Measurements from ENCODE around the gene FIBIN.

DNA sequence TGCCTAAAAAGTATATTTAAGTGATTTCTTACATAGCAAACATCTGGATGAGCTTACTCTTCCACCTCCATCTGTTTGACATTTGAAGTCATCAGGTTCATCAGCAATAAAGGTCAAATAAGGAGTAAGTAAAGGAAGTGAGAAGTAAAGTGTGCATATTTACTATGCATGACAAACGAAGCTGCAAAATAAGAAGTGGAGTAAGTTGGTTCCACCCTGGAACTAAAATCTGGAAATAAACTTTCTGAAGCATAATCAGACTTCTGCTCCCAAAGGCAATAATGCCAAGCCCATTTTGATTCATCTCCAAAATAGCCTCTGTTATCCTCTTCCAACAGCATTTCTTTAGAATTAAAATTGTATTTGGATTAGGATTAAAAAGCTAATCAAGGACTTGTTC lies 8.4 kb upstream of the FIBIN start:
- no peak for TF ChIP-seq CTCF (IDR thresholded peaks at IDR 0.05; ENCODE audit: low read depth, low read length, missing input control)
- no peak for TF ChIP-seq RAD21 (IDR thresholded peaks at IDR 0.05)
- no peak for TF ChIP-seq ATF3 (IDR thresholded peaks at IDR 0.05)
- TF ChIP-seq, protein P1, sequence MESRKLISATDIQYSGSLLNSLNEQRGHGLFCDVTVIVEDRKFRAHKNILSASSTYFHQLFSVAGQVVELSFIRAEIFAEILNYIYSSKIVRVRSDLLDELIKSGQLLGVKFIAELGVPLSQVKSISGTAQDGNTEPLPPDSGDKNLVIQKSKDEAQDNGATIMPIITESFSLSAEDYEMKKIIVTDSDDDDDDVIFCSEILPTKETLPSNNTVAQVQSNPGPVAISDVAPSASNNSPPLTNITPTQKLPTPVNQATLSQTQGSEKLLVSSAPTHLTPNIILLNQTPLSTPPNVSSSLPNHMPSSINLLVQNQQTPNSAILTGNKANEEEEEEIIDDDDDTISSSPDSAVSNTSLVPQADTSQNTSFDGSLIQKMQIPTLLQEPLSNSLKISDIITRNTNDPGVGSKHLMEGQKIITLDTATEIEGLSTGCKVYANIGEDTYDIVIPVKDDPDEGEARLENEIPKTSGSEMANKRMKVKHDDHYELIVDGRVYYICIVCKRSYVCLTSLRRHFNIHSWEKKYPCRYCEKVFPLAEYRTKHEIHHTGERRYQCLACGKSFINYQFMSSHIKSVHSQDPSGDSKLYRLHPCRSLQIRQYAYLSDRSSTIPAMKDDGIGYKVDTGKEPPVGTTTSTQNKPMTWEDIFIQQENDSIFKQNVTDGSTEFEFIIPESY (IDR thresholded peaks at IDR 0.05), result no peak
- no peak for TF ChIP-seq JUND (IDR thresholded peaks at IDR 0.05)
- no peak for TF ChIP-seq REST (IDR thresholded peaks at IDR 0.05)
- TF ChIP-seq YY1 (IDR thresholded peaks at IDR 0.05), result no peak
- no peak for TF ChIP-seq NR2F2 (IDR thresholded peaks at IDR 0.05)
- no peak for TF ChIP-seq MAX (IDR thresholded peaks at IDR 0.05)
- no peak for TF ChIP-seq RXRA (IDR thresholded peaks at IDR 0.05)

Data from liver (tissue), 3 donors.